Mucosa of rectum (tissue), 2 donors: Measurements from ENCODE around the gene NR2E1.

Source experiments
- H3K27ac ChIP-seq, 2 donors: one replicate each; pipeline ENCODE4 v1.7.0; 2013; ENCODE audit warnings: inconsistent platforms in 2 of 2, low read depth in 2 of 2, low read length in 2 of 2
- H3K27me3 ChIP-seq, 2 donors: one replicate each; pipeline ENCODE4 v1.7.0; 2013; ENCODE audit warnings: low read length in 2 of 2; ENCODE audit not compliant: control insufficient read depth in 2 of 2, insufficient read depth in 2 of 2
- H3K36me3 ChIP-seq, 2 donors: one replicate each; pipeline ENCODE4 v1.7.0; 2013; ENCODE audit warnings: low read length in 2 of 2; ENCODE audit not compliant: control insufficient read depth in 2 of 2, insufficient read depth in 2 of 2
- H3K4me1 ChIP-seq, 2 donors: one replicate each; pipeline ENCODE4 v1.7.0; 2013; ENCODE audit warnings: low read length in 2 of 2, mild to moderate bottlenecking in 1 of 2; ENCODE audit not compliant: control insufficient read depth in 2 of 2, insufficient read depth in 2 of 2
- H3K4me3 ChIP-seq, 2 donors: one replicate each; pipeline ENCODE4 v1.7.0; 2013; ENCODE audit warnings: low read length in 2 of 2
- H3K9ac ChIP-seq, 2 donors: one replicate each; pipeline ENCODE4 v1.7.0; 2013; ENCODE audit warnings: low read length in 2 of 2, low read depth in 1 of 2, mild to moderate bottlenecking in 1 of 2
- H3K9me3 ChIP-seq, 2 donors: one replicate each; pipeline ENCODE4 v1.7.0; 2013; ENCODE audit warnings: low read length in 2 of 2; ENCODE audit not compliant: control insufficient read depth in 2 of 2
- donor health status: healthy.
- donor health status: Normal muscosa, but diverticular disease.

NR2E1 gene

GRCh38 chr6:108171291-108171917 lies 5.6 kb downstream of the NR2E1 start:
- Histone ChIP-seq H3K27ac (no peak overlapping the region), H3K36me3 (no peaks in the 10 kb centered on the region), H3K9ac (no peak overlapping the region), H3K27me3 (peaks cover 87 to 95% of the 10 kb centered on the region in 2 donors), H3K4me1 (peaks cover 16 to 34% of the 10 kb centered on the region in 2 donors), H3K9me3 (no peaks in the 10 kb centered on the region), H3K4me3 (no peak overlapping the region)

GRCh38 chr6:108171918-108172516 lies 6.2 kb downstream of the NR2E1 start:
- H3K9me3 ChIP-seq = no peaks in the 10 kb centered on the region
- no peak overlapping the region for H3K4me3 ChIP-seq
- H3K27me3 ChIP-seq = peaks cover 90 to 95% of the 10 kb centered on the region in 2 donors
- H3K4me1 ChIP-seq = peaks cover 16 to 34% of the 10 kb centered on the region in 2 donors
- no peaks in the 10 kb centered on the region for H3K36me3 ChIP-seq
- H3K27ac ChIP-seq = no peak overlapping the region
- no peak overlapping the region for H3K9ac ChIP-seq

- Histone ChIP-seq H3K9me3 (no peaks in the 10 kb centered on the region), H3K9ac (no peak overlapping the region), H3K27me3 (peaks cover 69 to 79% of the 10 kb centered on the region in 2 donors), H3K36me3 (no peaks in the 10 kb centered on the region), H3K4me1 (peaks cover 6 to 12% of the 10 kb centered on the region in 2 donors), H3K27ac (no peak overlapping the region), H3K4me3 (no peak overlapping the region)
These were observed 8.8 kb downstream of the NR2E1 start for GRCh38 chr6:108174371-108175175.

- Histone ChIP-seq H3K27ac (no peak overlapping the region), H3K36me3 (no peaks in the 10 kb centered on the region), H3K4me1 (peaks cover 6 to 12% of the 10 kb centered on the region in 2 donors), H3K27me3 (peaks cover 68 to 76% of the 10 kb centered on the region in 2 donors), H3K9ac (no peak overlapping the region), H3K9me3 (no peaks in the 10 kb centered on the region), H3K4me3 (peak overlapping the region in 1 of 2 donors; percentile 45)
These were observed 9.4 kb downstream of the NR2E1 start for GRCh38 chr6:108175176-108175591.

- Histone ChIP-seq H3K9ac (no peak overlapping the region), H3K9me3 (no peaks in the 10 kb centered on the region), H3K4me1 (peaks cover 6 to 12% of the 10 kb centered on the region in 2 donors), H3K27me3 (peaks cover 64 to 71% of the 10 kb centered on the region in 2 donors), H3K4me3 (peak overlapping the region; percentile 45 to 48), H3K36me3 (no peaks in the 10 kb centered on the region), H3K27ac (no peak overlapping the region)
These were observed 9.9 kb downstream of the NR2E1 start for GRCh38 chr6:108175592-108176279.

GRCh38 chr6:108176281-108177089 lies 10.7 kb downstream of the NR2E1 start:
- Histone ChIP-seq H3K36me3 (no peaks in the 10 kb centered on the region), H3K27ac (no peak overlapping the region), H3K4me1 (peaks cover 6 to 12% of the 10 kb centered on the region in 2 donors), H3K9me3 (no peaks in the 10 kb centered on the region), H3K4me3 (peak overlapping the region; percentile 34 to 48), H3K9ac (no peak overlapping the region), H3K27me3 (peaks cover 60 to 64% of the 10 kb centered on the region in 2 donors)

- Histone ChIP-seq H3K4me3 (no peak overlapping the region), H3K4me1 (peaks cover 6 to 14% of the 10 kb centered on the region in 2 donors), H3K9ac (no peak overlapping the region), H3K27ac (no peak overlapping the region), H3K36me3 (no peaks in the 10 kb centered on the region), H3K9me3 (no peaks in the 10 kb centered on the region), H3K27me3 (peaks cover 29 to 39% of the 10 kb centered on the region in 2 donors)
These were observed 13.9 kb downstream of the NR2E1 start for GRCh38 chr6:108179741-108180140.

- no peak overlapping the region for H3K9ac ChIP-seq
- H3K4me3 ChIP-seq = no peak overlapping the region
- H3K27me3 ChIP-seq = peaks cover 24 to 33% of the 10 kb centered on the region in 2 donors
- no peaks in the 10 kb centered on the region for H3K9me3 ChIP-seq
- peaks cover 4 to 13% of the 10 kb centered on the region in 2 donors for H3K4me1 ChIP-seq
- no peak overlapping the region for H3K27ac ChIP-seq
- no peaks in the 10 kb centered on the region for H3K36me3 ChIP-seq
These were observed 14.4 kb downstream of the NR2E1 start for GRCh38 chr6:108180266-108180665.

- no peak overlapping the region for H3K27ac ChIP-seq
- H3K4me3 ChIP-seq = no peak overlapping the region
- H3K27me3 ChIP-seq = peaks cover 19 to 28% of the 10 kb centered on the region in 2 donors
- H3K9ac ChIP-seq = no peak overlapping the region
- H3K9me3 ChIP-seq = no peaks in the 10 kb centered on the region
- peaks cover under 1 to 8% of the 10 kb centered on the region in 2 donors for H3K4me1 ChIP-seq
- no peaks in the 10 kb centered on the region for H3K36me3 ChIP-seq
These were observed 15.0 kb downstream of the NR2E1 start for GRCh38 chr6:108180776-108181175.
